Stimulated activated CD4-positive, alpha-beta T cell treated with anti-CD3 and anti-CD28 coated beads, Interleukin-15, amount 100 ng/mL, for 48 hours (primary cell): ENCODE results near the gene SLC15A3.

Experiments
- DNase-seq, 2 donors: peaks; one replicate each; pipeline ENCODE4 v3.0.0-alpha.2; 2020; ENCODE audit warnings: low read depth in 2 of 2

Gene SLC15A3

DNA sequence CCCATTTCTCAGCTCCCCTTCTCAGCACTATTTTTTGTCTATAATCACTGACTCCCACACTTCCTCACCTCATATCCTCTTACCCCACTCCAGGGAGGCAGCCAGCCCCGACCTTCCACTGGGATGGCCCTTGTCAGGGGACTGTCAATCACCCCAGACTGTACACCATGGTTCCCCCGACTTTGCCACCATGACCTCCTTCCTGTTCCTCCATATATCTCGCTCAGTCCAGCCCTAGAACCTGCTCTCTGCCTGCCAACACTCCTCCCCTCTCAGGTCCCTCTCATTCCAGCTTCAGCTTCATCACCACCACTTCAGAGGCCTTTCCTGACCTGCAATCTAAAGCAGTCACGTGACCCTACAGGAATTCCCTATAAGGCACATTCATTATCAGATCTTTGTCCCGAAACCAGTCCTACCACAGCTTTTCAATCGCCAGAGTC is 62.1 kb downstream of the SLC15A3 start:
- no peak for DNase-seq

DNA sequence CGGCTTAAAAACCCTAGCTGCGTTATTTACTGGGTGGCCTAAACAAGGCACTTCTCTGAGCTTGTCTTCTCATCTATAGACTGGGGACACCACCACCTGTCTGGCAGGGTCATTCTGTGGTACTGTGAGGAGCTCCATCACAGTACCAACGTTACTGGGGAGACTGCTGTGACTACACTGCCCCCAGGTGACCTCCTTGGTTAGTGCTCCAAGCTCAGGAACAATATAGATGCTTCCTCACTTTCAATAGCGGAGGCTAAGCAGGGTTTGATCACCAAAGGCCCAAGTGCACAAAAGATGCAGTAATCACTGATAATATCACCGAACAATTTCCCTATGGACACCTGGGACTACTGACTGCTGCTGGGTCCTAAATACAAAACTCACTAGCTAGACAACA is 64.4 kb downstream of the SLC15A3 start:
- no peak for DNase-seq
